Suprapubic skin (tissue), 4 donors: ENCODE data around the gene PSMF1. TPM values are rescaled to one million over a fixed set of nuclear protein-coding genes. Genes with fewer than 3 reads are reported as not detected.

Source experiments
- DNase-seq, 2 donors: peaks; one replicate each; pipeline ENCODE4 v3.0.0-alpha.2; 2019; ENCODE audit warnings: low spot score in 2 of 2
- H3K27ac ChIP-seq: fragments of 200-600 bp; sonication (generic); one replicate; pipeline ENCODE4 v1.5.1; 2019
- H3K27me3 ChIP-seq: fragments of 200-600 bp; sonication (generic); one replicate; pipeline ENCODE4 v1.5.1; 2019
- H3K36me3 ChIP-seq: fragments of 200-600 bp; sonication (generic); one replicate; pipeline ENCODE4 v1.5.1; 2019
- H3K4me1 ChIP-seq: fragments of 200-600 bp; sonication (generic); one replicate; pipeline ENCODE4 v1.5.1; 2019
- H3K4me3 ChIP-seq: fragments of 200-600 bp; sonication (generic); one replicate; pipeline ENCODE4 v1.5.1; 2019; ENCODE audit warnings: mild to moderate bottlenecking
- H3K9me3 ChIP-seq: fragments of 200-600 bp; sonication (generic); one replicate; pipeline ENCODE4 v1.5.1; 2019
- EP300 ChIP-seq: sonication (generic); formaldehyde crosslinking; IDR thresholded peaks from one replicate; pipeline ENCODE4 v1.6.1; 2017; ENCODE audit warnings: antibody characterized with exemption
- POLR2A ChIP-seq, 2 donors: fragments of 450-650 bp; IDR thresholded peaks; one replicate each; pipeline ENCODE4 v1.6.1; 2017; ENCODE audit warnings: antibody characterized with exemption in 2 of 2, mild to moderate bottlenecking in 2 of 2, moderate library complexity in 2 of 2
- POLR2AphosphoS5 ChIP-seq, 3 donors: sonication (generic); formaldehyde crosslinking; IDR thresholded peaks; one replicate each; pipeline ENCODE4 v1.6.1; 2017; ENCODE audit warnings: antibody characterized with exemption in 3 of 3
- WGBS: methylation state at CpG from one replicate; pipeline ENCODE4 v1.1.5; 2018; 5-methylcytosine and 5-hydroxymethylcytosine counted together
- total RNA-seq, 4 donors: library from RNA; depleted of rRNA; stranded (reverse); fragments of >200 nt; gene quantifications; one replicate each; pipeline ENCODE4 v1.1.0, GENCODE V29; 2016
- TF ChIP-seq, protein P1 (sequence below), 2 donors: fragments of 200-600 bp in 1 of 2; fragments of 450-650 bp in 1 of 2; sonication (generic) in 1 of 2; IDR thresholded peaks; one replicate each; pipeline ENCODE4 v1.5.1; 2016 to 2019; ENCODE audit warnings: antibody characterized with exemption in 2 of 2, mild to moderate bottlenecking in 1 of 2, moderate library complexity in 1 of 2

Gene PSMF1
- total RNA-seq, 4 donors from 2014 or later, result 106 to 186 (median 142) TPM

DNA sequence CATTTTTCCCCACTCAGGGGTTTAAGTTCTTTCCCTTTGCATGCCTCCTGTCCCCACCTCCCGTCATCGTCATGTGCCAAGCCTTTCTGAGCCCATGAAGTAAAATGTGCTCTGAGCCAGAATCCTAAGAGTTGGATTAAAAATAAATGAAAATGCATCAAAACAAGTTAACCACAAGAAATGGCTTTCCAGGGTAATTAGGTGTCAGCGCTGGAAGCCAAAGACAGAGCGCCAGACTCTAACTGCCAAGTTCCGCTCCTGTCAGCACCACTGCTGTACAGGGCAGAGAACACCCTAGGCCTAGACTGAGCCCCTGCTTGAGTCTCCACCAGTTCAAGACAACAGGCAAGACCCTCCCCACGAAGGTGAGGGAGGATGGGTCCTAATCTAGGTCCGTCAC, 79.4 kb downstream of the PSMF1 start:
- Histone ChIP-seq H3K36me3 (no peaks in the 10 kb centered on the region), H3K27me3 (no peaks in the 10 kb centered on the region), H3K27ac (no peak overlapping the region), H3K4me1 (no peaks in the 10 kb centered on the region), H3K4me3 (no peak overlapping the region), H3K9me3 (no peaks in the 10 kb centered on the region)
- DNase-seq, result peak in 1 of 2 donors; percentile 28
- WGBS, result 80% methylated on average over 7 of the region's 7 CpGs
- no peak for TF ChIP-seq POLR2A (IDR thresholded peaks at IDR 0.05)
- TF ChIP-seq POLR2AphosphoS5 (IDR thresholded peaks at IDR 0.05), result no peak
- TF ChIP-seq, protein P1, sequence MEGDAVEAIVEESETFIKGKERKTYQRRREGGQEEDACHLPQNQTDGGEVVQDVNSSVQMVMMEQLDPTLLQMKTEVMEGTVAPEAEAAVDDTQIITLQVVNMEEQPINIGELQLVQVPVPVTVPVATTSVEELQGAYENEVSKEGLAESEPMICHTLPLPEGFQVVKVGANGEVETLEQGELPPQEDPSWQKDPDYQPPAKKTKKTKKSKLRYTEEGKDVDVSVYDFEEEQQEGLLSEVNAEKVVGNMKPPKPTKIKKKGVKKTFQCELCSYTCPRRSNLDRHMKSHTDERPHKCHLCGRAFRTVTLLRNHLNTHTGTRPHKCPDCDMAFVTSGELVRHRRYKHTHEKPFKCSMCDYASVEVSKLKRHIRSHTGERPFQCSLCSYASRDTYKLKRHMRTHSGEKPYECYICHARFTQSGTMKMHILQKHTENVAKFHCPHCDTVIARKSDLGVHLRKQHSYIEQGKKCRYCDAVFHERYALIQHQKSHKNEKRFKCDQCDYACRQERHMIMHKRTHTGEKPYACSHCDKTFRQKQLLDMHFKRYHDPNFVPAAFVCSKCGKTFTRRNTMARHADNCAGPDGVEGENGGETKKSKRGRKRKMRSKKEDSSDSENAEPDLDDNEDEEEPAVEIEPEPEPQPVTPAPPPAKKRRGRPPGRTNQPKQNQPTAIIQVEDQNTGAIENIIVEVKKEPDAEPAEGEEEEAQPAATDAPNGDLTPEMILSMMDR (IDR thresholded peaks at IDR 0.05), result no peak
- TF ChIP-seq EP300, result no peak

DNA sequence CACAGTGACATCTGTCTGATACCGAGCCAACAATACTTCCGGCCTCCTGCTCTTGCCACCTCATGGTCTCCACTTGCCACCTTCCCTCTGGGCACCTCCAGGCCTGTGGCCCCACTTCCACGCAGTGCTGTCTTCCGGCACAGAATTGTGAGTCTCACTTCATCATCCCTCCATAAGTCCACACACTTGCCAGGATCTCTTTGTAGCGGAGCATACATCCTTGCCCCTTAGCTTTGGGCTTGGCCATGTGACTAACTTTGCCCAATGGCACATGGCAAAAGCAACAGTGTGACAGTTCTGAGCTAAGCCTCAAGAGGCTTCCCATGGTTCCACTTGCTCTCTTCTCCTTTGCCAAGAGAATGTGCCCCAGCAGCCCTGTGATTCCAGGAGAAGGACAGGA, 80.3 kb downstream of the PSMF1 start:
- Histone ChIP-seq H3K9me3 (no peaks in the 10 kb centered on the region), H3K27ac (no peak overlapping the region), H3K27me3 (no peaks in the 10 kb centered on the region), H3K4me3 (no peak overlapping the region), H3K36me3 (no peaks in the 10 kb centered on the region), H3K4me1 (peaks cover 7% of the 10 kb centered on the region)
- DNase-seq, result peak in 1 of 2 donors; percentile 18
- TF ChIP-seq EP300 (no peak), POLR2A (IDR thresholded peaks at IDR 0.05) (no peak), POLR2AphosphoS5 (IDR thresholded peaks at IDR 0.05) (no peak)
- TF ChIP-seq, protein P1 (IDR thresholded peaks at IDR 0.05), result no peak
- 90% methylated on average over 5 of the region's 5 CpGs for WGBS

DNA sequence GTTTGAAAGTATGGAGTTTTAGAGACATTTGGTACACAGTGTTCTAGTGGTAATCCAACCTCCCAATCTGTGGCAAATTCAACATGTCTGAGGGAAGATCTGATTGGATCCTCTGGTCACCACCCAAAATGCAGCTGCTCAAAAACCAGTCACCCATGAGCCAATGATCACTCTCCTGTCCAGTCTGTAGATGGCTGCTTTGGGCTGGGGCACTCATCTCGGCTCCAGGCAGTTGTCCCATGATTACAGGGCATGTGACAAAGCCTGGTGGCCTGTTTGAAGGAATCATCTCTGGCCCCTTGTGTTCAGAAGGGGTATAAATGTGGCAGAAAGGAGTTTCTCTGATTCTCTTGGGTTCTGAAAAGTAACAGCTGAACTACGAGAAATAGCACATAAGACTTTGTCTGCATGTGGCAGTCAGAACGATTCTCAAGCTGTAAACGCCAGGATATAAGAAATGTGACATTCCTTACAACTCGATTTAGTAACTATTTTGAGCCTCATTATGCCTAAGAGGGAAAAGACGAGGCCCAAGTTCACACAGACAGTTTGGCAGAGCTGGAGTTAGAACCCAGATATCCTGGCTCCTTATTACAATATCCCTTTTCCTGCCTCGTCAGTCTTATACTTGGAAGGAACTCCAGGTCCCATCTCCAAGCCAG, 80.9 kb downstream of the PSMF1 start:
- Histone ChIP-seq H3K9me3 (no peaks in the 10 kb centered on the region), H3K27me3 (no peaks in the 10 kb centered on the region), H3K4me1 (peaks cover 13% of the 10 kb centered on the region), H3K27ac (no peak overlapping the region), H3K36me3 (no peaks in the 10 kb centered on the region), H3K4me3 (no peak overlapping the region)
- peak in 1 of 2 donors; percentile 21 for DNase-seq
- 65% methylated on average over 7 of the region's 7 CpGs for WGBS
- TF ChIP-seq POLR2AphosphoS5 (IDR thresholded peaks at IDR 0.05) (no peak), POLR2A (IDR thresholded peaks at IDR 0.05) (no peak), EP300 (no peak)
- TF ChIP-seq, protein P1 (IDR thresholded peaks at IDR 0.05), result no peak

DNA sequence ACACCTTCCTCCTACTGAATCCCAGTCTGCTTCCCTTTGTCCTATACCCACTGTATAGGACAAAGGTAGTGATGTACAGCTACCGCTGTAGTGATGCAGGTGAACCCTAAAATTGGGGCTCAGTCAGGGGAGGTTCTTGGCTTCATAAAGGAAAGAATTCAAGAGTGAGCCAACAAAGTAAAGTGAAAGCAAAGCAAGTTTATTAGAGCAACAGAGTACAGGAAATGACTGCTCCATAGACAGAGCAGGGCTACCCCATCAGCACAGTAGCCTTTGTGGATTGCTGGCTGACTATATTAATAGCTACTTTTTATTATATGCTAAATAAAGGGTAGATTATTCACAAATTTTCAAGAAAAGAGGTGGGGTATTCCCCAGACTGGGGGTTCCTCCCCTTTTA, 81.6 kb downstream of the PSMF1 start:
- H3K27me3 ChIP-seq, result no peaks in the 10 kb centered on the region
- H3K4me3 ChIP-seq, result no peak overlapping the region
- H3K36me3 ChIP-seq, result no peaks in the 10 kb centered on the region
- TF ChIP-seq POLR2AphosphoS5 (IDR thresholded peaks at IDR 0.05), result no peak
- TF ChIP-seq, protein P1 (IDR thresholded peaks at IDR 0.05), result no peak
- TF ChIP-seq POLR2A (IDR thresholded peaks at IDR 0.05), result no peak
- no peak for TF ChIP-seq EP300
- H3K9me3 ChIP-seq, result no peaks in the 10 kb centered on the region
- WGBS, result 84% methylated on average over 1 of the region's 1 CpG
- H3K27ac ChIP-seq, result no peak overlapping the region
- DNase-seq, result peak in 1 of 2 donors; percentile 0
- H3K4me1 ChIP-seq, result peaks cover 18% of the 10 kb centered on the region

DNA sequence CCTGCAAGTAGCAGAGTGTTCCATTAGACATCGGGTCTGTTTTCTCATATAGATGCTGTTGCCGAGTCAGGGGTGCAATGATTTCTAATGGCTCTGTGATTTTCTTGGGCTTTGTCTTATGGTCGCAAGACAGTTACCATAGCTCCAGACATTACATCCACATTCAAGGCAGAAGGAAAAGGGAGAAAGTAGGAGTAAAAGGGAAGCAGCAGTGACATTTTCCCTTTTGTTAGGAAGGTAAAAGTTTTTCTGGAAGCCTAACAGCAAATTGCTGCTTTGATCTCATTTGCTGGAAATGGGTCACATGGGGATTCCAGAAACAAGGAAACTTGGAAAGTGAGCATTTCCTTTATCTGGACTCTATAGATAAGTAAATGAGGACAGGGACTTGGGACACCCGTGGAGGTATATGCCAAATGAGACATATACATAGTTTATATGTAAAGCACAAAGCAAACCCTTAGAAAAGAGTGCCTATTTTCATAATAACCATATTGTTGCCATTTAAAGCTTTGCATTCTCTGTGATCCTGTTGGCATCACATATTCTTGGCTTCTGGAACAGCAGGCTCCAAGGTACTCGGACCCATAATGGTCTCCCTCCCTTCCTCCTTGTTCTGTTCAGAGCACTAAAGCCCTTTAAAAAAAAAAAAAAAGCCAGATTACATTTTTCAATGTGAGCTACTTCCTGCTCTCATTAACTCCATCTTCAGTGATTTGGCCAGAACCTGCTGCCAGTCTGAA, 84.5 kb downstream of the PSMF1 start, which contains the start of gene C20orf202:
Gene C20orf202, plus strand, starts transcription at position 693 of the 743 bp plus-strand sequence. CDS start 132 bp downstream, outside the sequence.
- Histone ChIP-seq H3K4me1 (peaks cover 18% of the 10 kb centered on the region), H3K4me3 (no peak within 1 kb of the TSS), H3K27ac (peak within 1 kb of the TSS; percentile 54), H3K36me3 (no peaks in the 10 kb centered on the region), H3K9me3 (no peaks in the 10 kb centered on the region), H3K27me3 (no peaks in the 10 kb centered on the region)
- DNase-seq, result peak in 1 of 2 donors; percentile 11
- TF ChIP-seq POLR2A (IDR thresholded peaks at IDR 0.05), result no peak
- TF ChIP-seq EP300, result no peak
- TF ChIP-seq, protein P1 (IDR thresholded peaks at IDR 0.05), result no peak
- no peak for TF ChIP-seq POLR2AphosphoS5 (IDR thresholded peaks at IDR 0.05)
- WGBS, result 72% methylated on average over 5 of the region's 5 CpGs
